ENCODE measurements around the gene MYO1A. TPM values are rescaled to one million over a fixed set of nuclear protein-coding genes. Genes with fewer than 3 reads are reported as not detected.
"Not testable (repeated sequence)": the region's sequence is repeated elsewhere in the genome, so short reads cannot be mapped to it uniquely, and the experiment has no call there.

The MYO1A gene
- total RNA-seq, 1 experiment from 2014 or later: 3.8 TPM

DNA sequence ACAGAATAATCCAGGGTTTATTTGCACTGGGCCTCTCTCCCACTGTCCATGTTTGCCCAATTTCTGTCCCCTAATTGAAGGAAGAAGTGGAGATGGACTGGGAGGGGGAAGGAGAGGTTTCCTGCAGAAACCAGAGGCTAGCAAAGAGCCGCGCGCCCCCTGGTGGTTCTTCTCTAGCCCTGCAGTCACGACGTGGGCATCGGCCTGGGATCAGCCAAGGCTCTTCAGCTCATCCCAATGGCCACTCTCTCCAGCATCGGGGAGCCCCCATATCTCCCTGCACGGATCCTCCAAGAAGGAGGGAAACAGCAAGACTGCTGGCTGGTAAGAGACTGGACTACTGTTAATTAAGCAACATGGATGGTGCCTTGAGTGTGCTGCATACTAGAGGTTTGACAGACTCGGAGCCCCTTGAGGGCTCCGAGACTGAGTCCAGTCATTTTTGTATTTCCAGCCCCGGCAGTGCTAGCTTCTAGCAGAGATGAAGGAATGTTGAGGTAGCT is 62.3 kb downstream of the MYO1A start:
- H3K9ac ChIP-seq (ENCODE audit: low read length): no peak overlapping the region

DNA sequence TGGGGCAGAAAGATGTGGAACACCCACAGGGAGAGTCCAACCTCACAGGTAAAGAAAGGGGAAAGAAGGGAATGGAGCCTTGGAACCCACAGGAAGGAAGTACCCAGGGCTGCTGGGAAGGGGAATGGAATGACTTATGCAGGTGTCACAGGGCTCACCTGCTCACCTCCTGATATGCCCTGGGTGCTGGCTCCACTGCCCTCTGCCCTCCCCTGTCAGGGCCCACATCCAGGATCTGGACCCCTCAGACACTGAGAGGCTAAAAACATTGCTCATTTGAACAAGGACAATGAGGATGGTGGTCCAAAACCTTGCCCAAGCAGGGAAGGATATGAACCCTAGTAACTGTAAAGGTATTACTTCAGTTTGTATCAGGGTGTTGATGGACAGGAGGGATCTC is 62.9 kb downstream of the MYO1A start:
- H3K4me1 ChIP-seq (ENCODE audit: low read length): peaks cover 7% of the 10 kb centered on the region
- H3K4me2 ChIP-seq (ENCODE audit: low read depth, low read length, poor library complexity, severe bottlenecking): no peak overlapping the region
- no peaks in the 10 kb centered on the region for H4K20me1 ChIP-seq (ENCODE audit: insufficient read depth, low read depth, low read length)
- H3K79me2 ChIP-seq (ENCODE audit: low read length): no peaks in the 10 kb centered on the region
- no peak overlapping the region for H2AFZ ChIP-seq (ENCODE audit: low read length)
- H3K9me2 ChIP-seq (replicated peaks; ENCODE audit: insufficient read depth, low read length): no peaks in the 10 kb centered on the region
- no peaks in the 10 kb centered on the region for H3K27me3 ChIP-seq (ENCODE audit: low read length)
- no peaks in the 10 kb centered on the region for H3K9me3 ChIP-seq (ENCODE audit: low read length)
- H3K9ac ChIP-seq (ENCODE audit: low read length): no peak overlapping the region
- DNase-seq: no peak
- no peak overlapping the region for H3K27ac ChIP-seq (ENCODE audit: low read length)
- no peak overlapping the region for H3K4me3 ChIP-seq (ENCODE audit: low read length)
- H3K36me3 ChIP-seq (ENCODE audit: insufficient read depth, low read length): no peaks in the 10 kb centered on the region

More for the DNA sequence above, 62.3 kb downstream of the MYO1A start:
- Histone ChIP-seq H3K79me2 (ENCODE audit: low read length) (no peaks in the 10 kb centered on the region), H3K9me3 (ENCODE audit: low read length) (no peaks in the 10 kb centered on the region), H2AFZ (ENCODE audit: low read length) (no peak overlapping the region), H3K4me2 (ENCODE audit: low read depth, low read length, poor library complexity, severe bottlenecking) (peak overlapping the region; percentile 4), H3K27me3 (ENCODE audit: low read length) (no peaks in the 10 kb centered on the region), H3K36me3 (ENCODE audit: insufficient read depth, low read length) (no peaks in the 10 kb centered on the region), H3K9me2 (replicated peaks; ENCODE audit: insufficient read depth, low read length) (no peaks in the 10 kb centered on the region), H4K20me1 (ENCODE audit: insufficient read depth, low read depth, low read length) (no peaks in the 10 kb centered on the region), H3K4me1 (ENCODE audit: low read length) (peaks cover 7% of the 10 kb centered on the region), H3K4me3 (ENCODE audit: low read length) (no peak overlapping the region), H3K27ac (ENCODE audit: low read length) (no peak overlapping the region)
- DNase-seq: peak; percentile 89

DNA sequence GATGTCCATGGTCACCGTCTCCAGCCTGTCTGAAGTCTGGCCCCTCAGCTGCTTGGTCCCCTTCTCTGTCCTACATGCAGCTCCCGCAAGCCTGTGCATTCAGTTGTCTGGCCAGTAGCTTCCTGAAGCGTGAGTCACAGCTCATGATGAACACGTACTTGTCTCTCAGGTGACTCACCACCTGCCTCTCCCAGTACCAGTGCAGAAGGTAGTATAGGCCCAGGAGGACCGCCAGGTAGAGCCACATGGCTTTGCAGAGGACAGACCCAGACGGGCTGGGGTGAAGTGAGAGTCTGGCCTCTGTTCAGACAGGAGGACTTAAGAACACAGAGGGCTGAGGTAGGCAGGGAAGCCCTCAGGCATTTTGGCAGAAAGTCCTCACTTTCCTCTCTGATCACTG is 64.2 kb downstream of the MYO1A start:
- H3K4me2 ChIP-seq (ENCODE audit: low read depth, low read length, poor library complexity, severe bottlenecking); H3K9me3 ChIP-seq (ENCODE audit: low read length); H3K27me3 ChIP-seq (ENCODE audit: low read length); H3K27ac ChIP-seq (ENCODE audit: low read length); H3K9ac ChIP-seq (ENCODE audit: low read length); DNase-seq; H3K4me3 ChIP-seq (ENCODE audit: low read length); H3K36me3 ChIP-seq (ENCODE audit: insufficient read depth, low read length); H4K20me1 ChIP-seq (ENCODE audit: insufficient read depth, low read depth, low read length); H3K79me2 ChIP-seq (ENCODE audit: low read length); H3K4me1 ChIP-seq (ENCODE audit: low read length); H3K9me2 ChIP-seq (replicated peaks; ENCODE audit: insufficient read depth, low read length); H2AFZ ChIP-seq (ENCODE audit: low read length): not testable (repeated sequence)

DNA sequence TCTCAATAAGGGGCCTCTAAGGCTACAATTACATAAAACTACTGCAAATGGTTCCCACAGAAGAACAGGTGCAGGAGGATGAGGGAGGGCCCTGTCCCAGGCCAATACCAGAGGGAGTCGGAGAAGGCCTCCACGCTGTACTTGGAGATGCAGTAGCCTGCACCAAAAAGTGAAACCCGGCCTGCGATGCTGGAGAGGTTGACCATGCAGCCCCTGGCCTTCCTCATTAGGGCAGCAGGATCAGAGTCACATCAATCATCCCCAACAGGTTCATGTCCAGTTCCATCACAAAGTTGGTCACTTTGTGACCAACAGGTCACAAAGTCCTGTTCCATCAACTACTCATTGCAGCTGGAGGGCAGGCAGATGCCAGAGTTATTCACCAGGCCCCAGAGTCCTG is 66.5 kb downstream of the MYO1A start:
- DNase-seq: no peak
- H4K20me1 ChIP-seq (ENCODE audit: insufficient read depth, low read depth, low read length): no peaks in the 10 kb centered on the region
- peaks cover 5% of the 10 kb centered on the region for H3K4me1 ChIP-seq (ENCODE audit: low read length)
- H3K79me2 ChIP-seq (ENCODE audit: low read length): no peaks in the 10 kb centered on the region
- no peaks in the 10 kb centered on the region for H3K27me3 ChIP-seq (ENCODE audit: low read length)
- H3K4me2 ChIP-seq (ENCODE audit: low read depth, low read length, poor library complexity, severe bottlenecking): no peak overlapping the region
- H3K9ac ChIP-seq (ENCODE audit: low read length): no peak overlapping the region
- H3K4me3 ChIP-seq (ENCODE audit: low read length): no peak overlapping the region
- H3K9me3 ChIP-seq (ENCODE audit: low read length): no peaks in the 10 kb centered on the region
- no peaks in the 10 kb centered on the region for H3K9me2 ChIP-seq (replicated peaks; ENCODE audit: insufficient read depth, low read length)
- no peaks in the 10 kb centered on the region for H3K36me3 ChIP-seq (ENCODE audit: insufficient read depth, low read length)
- H3K27ac ChIP-seq (ENCODE audit: low read length): no peak overlapping the region
- H2AFZ ChIP-seq (ENCODE audit: low read length): no peak overlapping the region

DNA sequence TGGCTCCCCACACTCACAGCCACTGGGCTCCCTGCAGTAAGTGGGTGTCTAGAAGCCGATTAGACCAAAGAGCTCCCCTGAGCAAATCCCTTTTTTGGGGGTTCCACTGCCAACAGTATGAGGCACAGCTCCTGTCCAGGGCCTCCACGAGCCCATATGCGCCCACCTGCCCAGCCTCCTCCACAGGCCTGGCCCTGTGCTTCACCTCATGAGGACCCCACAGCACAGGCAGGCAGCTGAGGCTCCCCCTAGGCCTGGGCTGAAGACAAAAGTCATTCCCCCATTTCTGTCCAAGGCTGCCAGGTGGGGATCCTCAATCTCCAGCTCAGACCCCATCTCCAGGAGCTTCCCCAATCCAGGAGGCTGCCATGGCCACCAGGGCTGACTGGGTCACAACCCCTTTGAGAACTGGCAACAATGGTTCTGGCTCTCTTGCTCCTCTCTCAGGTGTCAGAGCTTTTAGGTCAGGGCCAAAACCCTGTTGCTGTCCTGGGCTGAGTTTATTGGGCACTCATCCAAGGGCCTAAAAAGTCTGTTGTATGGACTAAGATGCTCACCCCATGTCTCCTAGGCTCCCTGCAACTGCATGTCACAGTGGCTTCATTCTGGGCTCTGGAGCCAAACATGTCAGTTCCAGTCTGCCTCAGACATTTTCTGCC is 67.2 kb downstream of the MYO1A start:
- not testable (repeated sequence) for H3K27me3 ChIP-seq (ENCODE audit: low read length); H3K9me3 ChIP-seq (ENCODE audit: low read length); H3K9ac ChIP-seq (ENCODE audit: low read length); H4K20me1 ChIP-seq (ENCODE audit: insufficient read depth, low read depth, low read length); H3K79me2 ChIP-seq (ENCODE audit: low read length); H3K27ac ChIP-seq (ENCODE audit: low read length); H3K4me2 ChIP-seq (ENCODE audit: low read depth, low read length, poor library complexity, severe bottlenecking); H2AFZ ChIP-seq (ENCODE audit: low read length); H3K4me1 ChIP-seq (ENCODE audit: low read length); H3K36me3 ChIP-seq (ENCODE audit: insufficient read depth, low read length); H3K9me2 ChIP-seq (replicated peaks; ENCODE audit: insufficient read depth, low read length); H3K4me3 ChIP-seq (ENCODE audit: low read length)
- peak; percentile 17 for DNase-seq

DNA sequence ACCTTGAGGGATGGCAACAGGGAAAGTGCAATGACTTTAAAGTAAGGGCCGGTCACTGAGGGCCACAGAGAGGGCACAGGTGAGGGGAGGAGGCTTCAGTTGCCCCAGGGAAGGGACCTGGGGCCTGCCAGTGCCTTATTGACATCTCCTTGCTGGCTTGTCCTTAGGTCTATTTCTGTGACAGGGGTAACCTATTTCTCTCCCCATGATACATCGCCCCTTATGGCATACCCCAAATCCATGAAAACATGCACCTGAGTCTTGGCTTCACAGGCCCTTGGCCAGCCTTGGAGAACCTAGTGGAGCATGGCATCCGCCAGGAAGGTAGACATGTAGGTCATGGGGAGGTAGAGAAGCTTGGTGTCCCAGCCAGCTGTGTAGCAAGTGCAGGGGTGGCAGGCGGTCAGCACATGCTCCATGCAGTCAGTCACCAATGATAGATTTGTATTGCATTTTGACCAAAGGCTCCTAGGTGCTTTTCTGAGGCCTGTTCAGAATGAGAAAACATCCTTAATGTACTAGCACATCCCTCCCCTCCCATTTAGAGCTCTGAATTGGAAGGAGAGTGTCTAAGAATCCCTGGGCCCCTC is 68.9 kb downstream of the MYO1A start:
- H2AFZ ChIP-seq (ENCODE audit: low read length): no peak overlapping the region

DNA sequence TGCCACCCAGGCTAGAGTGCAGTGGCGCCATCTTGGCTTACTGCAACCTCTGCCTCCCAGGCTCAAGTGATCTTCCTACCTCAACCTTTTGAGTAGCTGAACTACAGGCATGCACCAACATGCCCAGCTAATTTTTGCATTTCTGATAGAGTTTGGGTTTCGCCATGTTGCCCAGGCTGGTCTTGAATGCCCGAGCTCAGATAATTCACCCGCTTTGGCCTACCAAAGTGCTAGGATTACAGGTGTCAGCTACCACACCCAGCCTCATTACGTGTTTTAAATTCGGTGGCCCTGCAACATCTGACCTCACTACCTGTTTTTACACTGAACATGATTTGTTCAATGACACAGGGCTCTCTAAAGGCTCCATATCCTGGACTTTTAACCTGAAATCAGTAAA is 69.7 kb downstream of the MYO1A start:
- Histone ChIP-seq H3K4me3 (ENCODE audit: low read length) (no peak overlapping the region), H3K4me2 (ENCODE audit: low read depth, low read length, poor library complexity, severe bottlenecking) (no peak overlapping the region), H3K4me1 (ENCODE audit: low read length) (no peaks in the 10 kb centered on the region), H3K9ac (ENCODE audit: low read length) (no peak overlapping the region), H4K20me1 (ENCODE audit: insufficient read depth, low read depth, low read length) (no peaks in the 10 kb centered on the region), H2AFZ (ENCODE audit: low read length) (0 out of 2 replicates have a peak overlapping the region, but pooled peaks have one; percentile 28), H3K27ac (ENCODE audit: low read length) (no peak overlapping the region), H3K79me2 (ENCODE audit: low read length) (no peaks in the 10 kb centered on the region), H3K36me3 (ENCODE audit: insufficient read depth, low read length) (no peaks in the 10 kb centered on the region), H3K27me3 (ENCODE audit: low read length) (no peaks in the 10 kb centered on the region), H3K9me2 (replicated peaks; ENCODE audit: insufficient read depth, low read length) (no peaks in the 10 kb centered on the region), H3K9me3 (ENCODE audit: low read length) (no peaks in the 10 kb centered on the region)
- no peak for DNase-seq

More for the DNA sequence above, 68.9 kb downstream of the MYO1A start:
- no peaks in the 10 kb centered on the region for H3K79me2 ChIP-seq (ENCODE audit: low read length)
- H3K9me3 ChIP-seq (ENCODE audit: low read length): no peaks in the 10 kb centered on the region
- no peak overlapping the region for H3K4me2 ChIP-seq (ENCODE audit: low read depth, low read length, poor library complexity, severe bottlenecking)
- no peaks in the 10 kb centered on the region for H3K9me2 ChIP-seq (replicated peaks; ENCODE audit: insufficient read depth, low read length)
- H3K36me3 ChIP-seq (ENCODE audit: insufficient read depth, low read length): no peaks in the 10 kb centered on the region
- H3K4me1 ChIP-seq (ENCODE audit: low read length): no peaks in the 10 kb centered on the region
- no peak overlapping the region for H3K9ac ChIP-seq (ENCODE audit: low read length)
- H3K27me3 ChIP-seq (ENCODE audit: low read length): no peaks in the 10 kb centered on the region
- H3K4me3 ChIP-seq (ENCODE audit: low read length): no peak overlapping the region
- DNase-seq: no peak
- no peak overlapping the region for H3K27ac ChIP-seq (ENCODE audit: low read length)
- H4K20me1 ChIP-seq (ENCODE audit: insufficient read depth, low read depth, low read length): no peaks in the 10 kb centered on the region

DNA sequence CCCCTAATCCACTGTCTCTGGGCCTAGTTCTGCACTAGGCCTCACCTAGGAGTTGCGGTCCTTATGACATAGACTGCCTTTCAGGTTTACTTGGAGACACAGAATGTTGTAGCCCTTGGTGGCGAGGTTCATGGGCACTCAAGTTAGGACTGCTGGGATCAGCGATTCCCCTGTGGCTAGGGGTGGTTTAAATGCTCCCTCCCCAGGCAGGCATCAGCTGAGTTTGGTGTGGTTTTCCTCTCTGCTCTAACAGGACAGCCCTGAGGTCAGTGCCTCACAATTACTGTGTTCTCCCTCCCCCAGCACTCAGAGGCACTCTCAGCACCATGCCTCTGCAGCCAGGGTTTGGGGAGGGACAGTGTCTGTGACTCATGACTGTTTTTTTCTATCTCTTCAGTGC is 70.3 kb downstream of the MYO1A start:
- Histone ChIP-seq H2AFZ (ENCODE audit: low read length) (no peak overlapping the region), H3K9me3 (ENCODE audit: low read length) (no peaks in the 10 kb centered on the region), H3K4me2 (ENCODE audit: low read depth, low read length, poor library complexity, severe bottlenecking) (no peak overlapping the region), H3K36me3 (ENCODE audit: insufficient read depth, low read length) (no peaks in the 10 kb centered on the region), H3K27ac (ENCODE audit: low read length) (no peak overlapping the region), H3K4me3 (ENCODE audit: low read length) (no peak overlapping the region), H3K4me1 (ENCODE audit: low read length) (no peaks in the 10 kb centered on the region), H3K79me2 (ENCODE audit: low read length) (no peaks in the 10 kb centered on the region), H3K9me2 (replicated peaks; ENCODE audit: insufficient read depth, low read length) (no peaks in the 10 kb centered on the region), H3K27me3 (ENCODE audit: low read length) (no peaks in the 10 kb centered on the region), H4K20me1 (ENCODE audit: insufficient read depth, low read depth, low read length) (no peaks in the 10 kb centered on the region), H3K9ac (ENCODE audit: low read length) (no peak overlapping the region)
- no peak for DNase-seq
